Omental fat pad (tissue), 4 donors: Measurements from ENCODE around the gene USP43. TPM values are rescaled to one million over a fixed set of nuclear protein-coding genes. Genes with fewer than 3 reads are reported as not detected.

Experiments
- ATAC-seq: fragments of 150-250 bp; one replicate; pipeline ENCODE4 v1.9.1; 2016; ENCODE audit warnings: mild to moderate bottlenecking, moderate library complexity; ENCODE audit not compliant: low FRiP score
- DNase-seq: peaks from one replicate; pipeline ENCODE4 v3.0.0-alpha.2; 2019; ENCODE audit warnings: low spot score
- CTCF ChIP-seq, 3 donors: fragments of 450-650 bp; IDR thresholded peaks; one replicate each; pipeline ENCODE4 v1.5.1; 2016 to 2017; ENCODE audit warnings: antibody characterized with exemption in 3 of 3, mild to moderate bottlenecking in 3 of 3, moderate library complexity in 2 of 3
- total RNA-seq, 4 donors: library from RNA; depleted of rRNA; stranded (reverse); fragments of >200 nt; gene quantifications; one replicate each; pipeline ENCODE4 v1.1.0, GENCODE V29; 2016

Gene USP43
- total RNA-seq, 4 donors from 2014 or later, result 0.72 to 1.3 (median 0.88) TPM; not detected in 1

DNA sequence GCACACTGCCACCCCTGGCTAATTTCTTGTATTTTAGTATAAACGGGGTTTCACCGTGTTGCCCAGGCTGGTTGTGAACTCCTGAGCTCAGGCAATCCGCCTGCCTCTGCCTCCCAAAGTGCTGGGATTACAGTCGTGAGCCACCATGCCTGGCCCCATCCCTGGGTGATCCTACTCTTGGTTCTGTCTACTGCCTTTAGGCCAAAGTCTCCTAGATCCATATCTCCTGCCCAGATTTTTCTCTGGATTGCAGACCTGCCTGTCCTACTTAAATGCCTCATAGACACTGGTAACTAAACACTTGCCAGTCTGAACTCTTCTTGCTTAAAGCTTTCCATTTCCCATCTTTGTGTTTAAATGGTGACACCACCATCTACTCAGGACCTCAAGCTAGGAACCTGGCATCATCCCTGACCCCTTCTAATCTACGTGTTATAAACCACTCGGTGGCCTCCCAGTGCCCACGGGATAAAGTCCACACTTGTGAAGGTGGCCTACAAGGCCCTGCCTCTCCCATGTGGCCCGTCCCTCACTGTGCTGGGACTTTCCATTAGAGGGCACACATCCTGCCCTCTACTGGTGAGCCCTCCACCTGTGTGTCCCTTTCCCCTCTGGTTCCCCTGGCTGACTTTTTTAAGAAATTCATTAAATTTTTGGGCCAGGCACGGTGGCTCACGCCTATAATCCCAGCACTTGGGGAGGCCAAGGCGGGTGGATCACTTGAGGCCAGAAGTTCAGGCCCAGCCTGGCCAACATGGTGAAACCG lies 51.1 kb downstream of the USP43 start:
- ATAC-seq, result no peak
- TF ChIP-seq CTCF (IDR thresholded peaks at IDR 0.05), result no peak
- DNase-seq, result no peak

DNA sequence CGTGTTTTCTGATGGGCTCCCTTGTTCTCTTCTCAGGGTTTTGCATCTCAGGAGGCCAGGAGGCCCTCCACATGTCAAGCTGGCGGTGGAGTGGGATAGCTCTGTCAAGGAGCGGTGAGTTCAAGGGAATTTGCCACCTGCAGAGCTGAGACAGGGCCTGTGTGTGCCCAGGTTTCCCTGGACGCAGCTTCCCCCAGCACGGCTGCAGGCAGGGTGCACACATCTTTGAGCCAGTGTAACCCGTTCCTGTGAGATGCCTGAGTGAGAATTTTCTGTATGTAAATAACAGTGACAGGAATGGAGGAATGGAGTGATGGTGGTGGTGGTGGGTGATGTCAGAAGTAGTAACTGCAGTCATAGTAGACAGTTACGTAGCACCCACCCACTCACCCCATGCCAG lies 54.8 kb downstream of the USP43 start:
- ATAC-seq (no peak), DNase-seq (no peak)
- TF ChIP-seq CTCF (IDR thresholded peaks at IDR 0.05), result no peak

- no peak for ATAC-seq
- no peak for DNase-seq
- TF ChIP-seq CTCF (IDR thresholded peaks at IDR 0.05), result no peak
Observed at GRCh38 chr17:9700754-9701476, 55.6 kb downstream of the USP43 start.

- ATAC-seq (no peak), DNase-seq (no peak)
- TF ChIP-seq CTCF (IDR thresholded peaks at IDR 0.05), result no peak
Observed at GRCh38 chr17:9702482-9702881, 57.2 kb downstream of the USP43 start.

DNA sequence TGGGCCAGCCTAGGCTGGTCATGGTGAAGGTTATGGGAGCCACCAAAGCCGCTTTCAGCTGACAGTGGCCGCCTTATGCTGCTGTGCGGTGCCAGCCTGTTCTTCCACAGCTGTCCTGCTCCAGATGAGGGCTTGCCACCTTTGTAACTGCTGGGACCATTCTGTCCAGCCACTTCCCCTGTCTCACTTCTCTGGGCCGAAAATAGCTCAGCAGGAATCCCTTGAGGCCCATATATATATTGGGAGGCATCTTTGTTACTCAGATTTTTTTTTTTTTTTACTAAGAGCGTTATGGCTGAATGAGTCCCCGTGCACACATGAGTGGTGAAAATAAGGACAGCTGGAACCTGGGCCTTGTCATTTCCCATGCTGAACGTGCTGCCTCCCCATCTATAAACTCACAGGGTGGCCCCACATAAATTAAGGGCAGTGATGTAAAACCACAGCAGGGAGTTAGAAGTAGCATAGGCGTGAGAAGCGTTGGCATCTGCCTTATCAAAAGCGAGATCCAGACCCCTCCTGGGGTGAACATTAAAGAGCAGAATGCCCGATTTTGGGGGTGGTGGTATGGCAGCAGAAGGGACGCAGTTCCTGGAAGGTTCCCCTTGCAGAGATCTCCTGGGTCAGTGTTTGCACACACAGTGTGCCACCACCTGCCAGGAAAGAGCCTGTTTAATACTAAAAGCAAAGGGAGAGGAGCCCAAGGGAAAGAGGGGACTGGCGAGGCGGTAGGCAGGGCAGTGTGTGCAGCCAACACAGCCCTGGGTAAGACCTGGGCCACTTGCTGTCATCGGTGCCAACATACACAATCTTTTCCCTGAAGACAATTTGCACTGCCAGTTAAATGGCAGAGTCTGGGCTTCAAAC lies 57.8 kb downstream of the USP43 start:
- ATAC-seq (no peak), DNase-seq (no peak)
- no peak for TF ChIP-seq CTCF (IDR thresholded peaks at IDR 0.05)

DNA sequence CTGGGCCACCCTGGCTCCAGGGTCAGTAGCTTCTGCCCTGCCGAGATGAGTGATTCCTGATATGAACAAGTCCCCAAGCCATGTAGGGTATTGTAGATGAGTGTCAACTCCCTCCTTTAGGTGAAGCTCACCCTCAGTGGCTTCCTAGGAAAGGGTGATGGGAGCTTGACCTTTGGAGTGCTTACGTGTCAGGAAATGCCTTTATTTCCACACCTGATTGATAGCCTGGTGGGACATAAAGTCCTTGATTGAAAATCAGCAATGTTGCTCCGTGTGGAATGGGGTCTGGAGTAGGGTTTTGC lies 58.4 kb downstream of the USP43 start:
- ATAC-seq (no peak), DNase-seq (no peak)
- TF ChIP-seq CTCF (IDR thresholded peaks at IDR 0.05), result no peak
